Ureter (tissue), 1 donor: ENCODE measurements around the gene CD48. TPM values are rescaled to one million over a fixed set of nuclear protein-coding genes. Genes with fewer than 3 reads are reported as not detected.

Experiments
- DNase-seq: peaks from one replicate; pipeline ENCODE4 v3.0.0-alpha.2; 2020; ENCODE audit warnings: low spot score
- total RNA-seq: library from RNA; stranded (reverse); gene quantifications from one replicate; pipeline ENCODE4 v1.2.4, GENCODE V29; 2023
- donor health status: DM: yes; HTN: yes; CAD: no.

CD48 gene, protein sequence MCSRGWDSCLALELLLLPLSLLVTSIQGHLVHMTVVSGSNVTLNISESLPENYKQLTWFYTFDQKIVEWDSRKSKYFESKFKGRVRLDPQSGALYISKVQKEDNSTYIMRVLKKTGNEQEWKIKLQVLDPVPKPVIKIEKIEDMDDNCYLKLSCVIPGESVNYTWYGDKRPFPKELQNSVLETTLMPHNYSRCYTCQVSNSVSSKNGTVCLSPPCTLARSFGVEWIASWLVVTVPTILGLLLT
- total RNA-seq = 6.0 TPM

- no peak for DNase-seq
Measured at GRCh38 chr1:160711602-160712311, at the start of gene CD48. TSS of gene CD48 (minus strand) at chr1:160711822. CDS start at chr1:160711763, 59 bp downstream.

- no peak for DNase-seq
Measured at GRCh38 chr1:160761046-160761445, 49.4 kb upstream of the CD48 start.

GRCh38 chr1:160759740-160760139 lies 48.1 kb upstream of the CD48 start:
- DNase-seq = no peak

DNA sequence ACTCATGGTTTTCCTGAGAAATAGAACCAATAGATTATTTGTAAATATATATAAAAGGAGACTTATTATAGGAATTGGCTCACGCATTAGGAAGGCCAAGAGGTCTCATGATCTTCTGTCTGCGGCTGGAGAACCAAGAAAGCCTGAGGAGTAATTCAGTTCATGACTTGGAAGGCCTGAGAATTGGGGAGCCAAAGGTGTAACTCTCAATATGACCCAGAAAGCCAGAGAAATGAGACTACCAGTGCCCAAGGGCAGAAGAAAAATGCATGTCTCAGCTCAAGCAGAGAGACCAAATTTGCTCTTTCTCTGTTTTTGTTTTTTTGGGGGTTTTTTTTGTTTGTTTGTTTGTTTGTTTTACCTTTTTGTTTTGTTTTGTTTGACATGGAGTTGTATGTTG lies 46.9 kb upstream of the CD48 start:
- DNase-seq = no peak

DNA sequence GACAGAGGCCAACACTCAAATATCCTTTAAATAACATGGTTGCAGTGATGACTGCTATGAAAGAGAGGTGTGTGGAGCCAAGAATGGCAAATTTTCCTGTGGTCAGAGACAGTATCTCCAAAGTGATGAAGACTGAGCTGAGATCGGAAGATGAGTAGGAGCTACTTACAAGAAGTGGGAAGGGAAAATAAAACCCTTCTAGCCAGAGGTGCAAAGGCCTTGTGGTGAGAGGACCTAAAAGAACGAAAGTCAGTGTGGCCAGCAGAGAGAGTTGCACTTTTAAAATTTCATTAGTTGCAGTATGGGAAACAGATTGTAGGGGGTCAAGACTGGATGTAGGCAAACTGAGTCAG lies 45.2 kb upstream of the CD48 start:
- DNase-seq = no peak

- no peak for DNase-seq
Measured at GRCh38 chr1:160755911-160756848, 44.6 kb upstream of the CD48 start.

GRCh38 chr1:160755461-160755860 lies 43.8 kb upstream of the CD48 start:
- no peak for DNase-seq

GRCh38 chr1:160753594-160753993 lies 42.0 kb upstream of the CD48 start:
- DNase-seq = no peak

DNA sequence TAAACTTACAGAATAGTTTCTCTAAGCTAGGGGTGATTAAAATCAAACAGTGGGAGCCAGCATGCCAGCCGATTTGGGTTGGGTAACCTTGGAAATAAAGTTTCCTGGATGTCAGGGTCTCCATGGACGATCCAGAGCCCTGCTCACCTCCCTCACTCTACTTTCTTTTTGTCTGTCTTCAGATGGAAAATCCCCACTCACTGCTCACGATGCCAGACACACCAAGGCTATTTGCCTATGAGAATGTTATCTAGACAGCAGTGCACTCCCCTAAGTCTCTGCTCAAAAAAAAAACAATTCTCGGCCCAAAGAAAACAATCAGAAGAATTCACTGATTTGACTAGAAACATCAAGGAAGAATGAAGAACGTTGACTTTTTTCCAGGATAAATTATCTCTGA lies 41.3 kb upstream of the CD48 start:
- DNase-seq = no peak

DNA sequence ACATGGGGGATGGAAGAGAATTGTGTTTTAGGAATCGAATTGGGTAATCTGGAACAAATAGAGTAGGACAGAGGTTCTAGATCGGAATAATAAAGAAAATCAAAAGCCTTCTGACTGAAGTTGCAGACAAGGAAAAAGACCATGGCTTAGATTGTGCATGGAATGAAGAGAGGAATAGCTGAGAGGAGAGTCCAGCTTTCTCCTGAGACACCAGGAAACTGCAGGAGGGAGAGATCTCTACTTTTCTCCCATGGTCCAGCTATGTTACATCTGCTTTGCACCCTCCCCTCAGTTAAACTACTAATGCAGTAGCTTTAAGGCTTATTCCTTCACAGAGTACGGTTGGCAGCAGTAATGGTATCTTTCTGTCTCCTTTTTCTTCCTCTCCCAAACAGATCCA lies 40.8 kb upstream of the CD48 start:
- no peak for DNase-seq

- DNase-seq = no peak
Measured at GRCh38 chr1:160750608-160751007, 39.0 kb upstream of the CD48 start.

- DNase-seq = no peak
Measured at GRCh38 chr1:160748878-160749269, 37.3 kb upstream of the CD48 start.

- no peak for DNase-seq
Measured at GRCh38 chr1:160748181-160748877, 36.7 kb upstream of the CD48 start.

DNA sequence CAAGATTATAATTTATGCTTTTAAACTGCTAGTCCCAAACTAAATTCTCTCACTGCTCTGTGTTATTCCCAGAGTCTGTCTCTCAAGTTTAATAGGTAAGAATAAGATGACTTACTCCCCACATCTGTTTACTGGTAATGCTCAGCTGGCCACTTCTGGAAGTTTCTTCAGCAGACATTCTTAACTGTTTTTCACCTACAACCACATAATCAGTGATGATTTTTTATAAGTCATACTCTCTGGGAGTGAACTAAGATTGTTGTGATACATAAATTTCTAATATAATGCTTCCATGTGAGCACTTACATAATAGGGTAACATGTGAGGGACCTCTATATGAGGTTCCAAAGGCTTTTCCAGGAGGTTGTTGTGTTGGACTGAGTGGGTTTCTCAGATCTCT lies 36.1 kb upstream of the CD48 start:
- no peak for DNase-seq

- no peak for DNase-seq
Measured at GRCh38 chr1:160746836-160747500, 35.3 kb upstream of the CD48 start.

DNA sequence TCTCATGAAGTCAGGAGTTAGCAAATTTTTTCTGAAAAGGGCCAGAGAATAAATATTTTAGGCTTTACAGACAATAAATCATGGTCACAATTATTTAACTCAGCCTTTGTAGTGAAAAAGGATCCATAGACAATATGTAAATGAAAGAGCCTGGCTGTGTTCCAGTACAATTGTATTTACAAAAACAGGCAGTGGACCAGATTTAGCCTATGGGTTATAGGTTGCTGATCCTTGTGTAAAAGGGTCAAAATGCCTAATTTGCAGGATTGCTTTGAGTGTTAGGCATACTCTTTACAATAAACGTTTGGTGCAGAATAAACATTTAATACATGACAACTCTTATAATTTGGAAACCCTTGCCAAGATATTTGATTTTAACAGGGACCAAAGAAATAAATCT lies 33.9 kb upstream of the CD48 start:
- no peak for DNase-seq

DNA sequence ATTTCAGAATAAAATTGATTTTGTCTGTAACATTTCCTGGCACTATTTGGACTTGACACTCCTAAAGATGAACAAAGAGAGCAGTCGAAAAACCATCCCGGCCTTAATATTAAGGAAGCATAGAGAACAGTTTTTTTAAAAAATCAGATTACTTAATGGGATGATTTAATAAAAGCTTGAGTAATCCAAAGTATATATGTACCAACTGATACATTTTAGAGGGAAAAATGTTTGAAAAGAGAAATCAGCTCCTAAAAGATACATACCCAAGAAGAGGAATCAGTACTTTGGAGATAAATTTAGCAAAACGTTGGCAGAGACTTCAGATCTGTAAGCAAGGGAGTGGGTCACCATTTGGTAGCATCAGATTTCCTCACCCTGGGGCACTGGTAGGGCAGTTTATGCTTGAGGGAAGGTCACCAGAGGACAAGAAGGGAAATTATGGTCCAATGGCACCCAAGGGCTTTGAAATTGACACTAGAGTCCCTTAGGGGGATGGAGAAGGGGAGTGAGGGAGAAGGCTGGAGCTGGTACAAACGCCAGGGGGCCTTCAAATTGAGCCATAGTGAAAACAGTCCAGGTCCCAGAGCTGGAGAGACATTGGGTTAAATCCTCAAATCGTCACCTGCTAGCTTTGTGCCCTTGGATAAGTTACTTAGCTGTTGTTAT lies 33.4 kb upstream of the CD48 start:
- no peak for DNase-seq

DNA sequence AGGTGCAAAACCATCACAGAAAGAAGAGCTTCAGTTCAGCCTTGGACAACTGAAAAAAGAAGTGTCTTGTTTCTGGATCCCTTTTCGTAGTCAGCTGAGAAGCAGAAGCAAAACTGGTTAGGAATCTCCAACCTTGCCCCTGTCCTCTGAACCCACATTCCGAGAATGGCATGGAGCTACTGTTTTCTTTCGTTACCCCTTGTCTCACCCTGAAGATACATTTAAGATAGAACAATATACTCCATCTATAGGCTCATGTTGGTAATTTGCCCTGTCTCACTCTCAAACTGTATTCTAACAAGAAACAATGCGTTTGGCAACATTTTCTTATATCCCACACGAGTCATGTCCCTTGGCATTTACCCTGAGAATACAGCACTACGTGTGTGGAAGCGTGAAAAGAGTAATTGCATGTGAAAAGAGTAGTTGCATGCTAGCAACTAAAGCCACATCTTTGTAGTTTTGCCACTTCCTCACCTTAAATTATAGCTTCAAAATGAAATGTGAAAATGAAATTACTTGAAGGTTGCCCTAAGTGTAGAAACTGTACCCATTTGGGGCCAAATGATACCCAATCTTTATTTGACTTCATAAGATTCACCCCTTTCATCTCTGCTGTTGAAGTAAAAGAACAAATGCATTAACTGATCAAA lies 32.7 kb upstream of the CD48 start:
- DNase-seq = no peak

DNA sequence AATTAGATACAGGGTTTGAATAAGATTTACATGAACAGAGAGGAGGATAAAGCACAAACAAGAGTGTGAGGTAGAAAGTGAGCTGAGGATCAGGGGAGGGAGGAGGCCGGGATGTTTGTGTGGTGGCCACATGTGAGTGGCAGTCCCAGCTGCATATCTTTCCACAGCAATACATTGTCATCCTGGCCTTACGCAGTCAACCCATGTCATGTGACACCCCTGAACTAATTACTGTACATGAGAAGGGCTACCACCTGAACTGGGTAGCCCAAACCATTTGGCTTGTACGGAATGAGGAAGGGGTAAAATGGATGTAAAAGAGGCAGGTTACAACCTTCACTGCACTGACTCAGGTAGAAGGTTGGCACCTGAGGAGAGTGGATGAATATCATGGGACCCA lies 31.6 kb upstream of the CD48 start:
- DNase-seq = no peak

DNA sequence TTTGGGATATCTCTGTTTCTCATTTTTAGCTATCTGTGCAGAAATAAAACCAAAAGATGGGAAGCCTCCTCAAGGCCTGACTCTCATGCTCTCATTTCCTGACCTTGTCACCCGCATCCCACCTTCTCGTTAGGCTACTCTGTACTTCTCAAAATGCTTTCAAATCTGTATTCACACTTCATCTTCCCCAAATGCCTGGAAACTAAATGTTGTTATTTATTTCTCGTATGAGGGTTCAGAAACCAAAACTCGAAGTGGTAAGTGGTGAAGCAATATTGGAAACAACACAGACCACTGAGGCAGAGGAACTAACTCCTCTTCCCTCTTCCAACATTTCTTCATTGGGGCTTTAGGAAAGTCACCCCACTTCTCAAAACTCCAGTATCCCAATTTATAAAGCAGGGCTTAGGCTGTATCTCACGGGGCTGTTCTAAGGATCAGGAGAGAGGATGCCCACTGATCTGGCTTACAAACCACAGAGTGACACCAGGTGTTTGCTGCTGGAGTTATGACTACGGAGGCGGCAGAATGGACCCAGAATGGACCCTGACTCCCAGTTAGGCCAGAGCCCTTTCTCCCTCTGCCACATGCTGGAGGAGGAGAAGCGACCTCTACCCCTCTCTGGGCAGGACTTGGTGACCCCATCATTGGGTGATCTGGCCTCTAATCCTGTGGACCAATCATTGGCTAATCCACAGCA lies 31.0 kb upstream of the CD48 start:
- no peak for DNase-seq
